Stimulated activated CD8-positive, alpha-beta memory T cell treated with anti-CD3 and anti-CD28 coated beads, Interleukin-15, amount 100 ng/mL, for 1 hour (primary cell): ENCODE measurements around the gene TBCCD1.
A peak's percentile ranks its signal among the peaks of the same experiment; 100 is the strongest.

Experiments used
- DNase-seq: peaks from one replicate; pipeline ENCODE4 v3.0.0-alpha.2; 2020; ENCODE audit warnings: low read depth

Gene TBCCD1, protein sequence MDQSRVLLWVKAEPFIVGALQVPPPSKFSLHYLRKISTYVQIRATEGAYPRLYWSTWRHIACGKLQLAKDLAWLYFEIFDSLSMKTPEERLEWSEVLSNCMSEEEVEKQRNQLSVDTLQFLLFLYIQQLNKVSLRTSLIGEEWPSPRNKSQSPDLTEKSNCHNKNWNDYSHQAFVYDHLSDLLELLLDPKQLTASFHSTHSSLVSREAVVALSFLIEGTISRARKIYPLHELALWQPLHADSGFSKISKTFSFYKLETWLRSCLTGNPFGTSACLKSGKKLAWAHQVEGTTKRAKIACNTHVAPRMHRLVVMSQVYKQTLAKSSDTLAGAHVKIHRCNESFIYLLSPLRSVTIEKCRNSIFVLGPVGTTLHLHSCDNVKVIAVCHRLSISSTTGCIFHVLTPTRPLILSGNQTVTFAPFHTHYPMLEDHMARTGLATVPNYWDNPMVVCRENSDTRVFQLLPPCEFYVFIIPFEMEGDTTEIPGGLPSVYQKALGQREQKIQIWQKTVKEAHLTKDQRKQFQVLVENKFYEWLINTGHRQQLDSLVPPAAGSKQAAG

DNA sequence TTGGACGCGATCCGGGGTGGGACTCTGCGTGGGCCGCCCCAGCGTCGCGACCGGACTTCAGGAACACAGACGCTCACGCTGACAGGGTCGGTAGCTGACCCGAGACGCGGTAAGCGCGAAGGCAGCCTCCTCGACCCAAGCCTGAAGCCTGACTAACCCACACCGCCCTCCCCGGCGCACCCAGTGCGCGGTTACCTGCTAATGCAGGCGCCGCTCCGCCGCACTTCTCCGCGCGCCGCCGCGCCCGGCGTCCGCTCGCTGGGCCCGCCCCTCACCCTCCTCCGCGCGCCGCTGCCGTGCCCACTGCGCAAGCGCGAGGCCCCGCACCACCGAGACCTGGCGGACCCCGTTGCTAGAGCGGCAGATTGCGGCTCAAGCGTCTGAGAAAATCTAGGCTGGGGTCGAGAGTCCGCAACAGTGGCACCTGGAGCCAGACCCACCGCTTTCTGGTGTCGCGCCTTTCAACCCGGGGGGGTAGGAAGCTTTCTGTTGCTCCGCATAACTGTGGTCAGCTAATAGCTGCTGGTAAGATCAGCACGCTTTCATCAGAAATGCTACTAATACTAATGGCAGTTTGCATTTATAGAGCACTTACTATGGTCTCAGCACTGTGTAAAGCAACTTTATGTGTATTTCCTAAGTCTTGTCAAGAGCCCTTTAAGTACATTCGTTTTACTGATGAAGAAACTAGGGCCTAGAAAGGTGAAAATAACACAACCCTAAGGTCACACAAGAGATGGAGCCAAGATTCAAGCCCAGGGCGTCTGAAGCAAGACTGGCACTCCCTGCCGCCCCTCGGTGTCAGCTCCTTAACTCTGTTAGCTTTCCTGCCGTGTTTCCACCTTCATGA lies at the start of gene TBCCD1:
TBCCD1 (minus strand) TSS at position 268 of the 850 bp plus-strand sequence. CDS start 3,010 bp downstream, outside the sequence.
- peak; percentile 92 for DNase-seq

GRCh38 chr3:186616299-186616617 lies 49.1 kb upstream of the TBCCD1 start:
- no peak for DNase-seq

GRCh38 chr3:186614597-186615483 lies 47.7 kb upstream of the TBCCD1 start:
- peak; percentile 66 for DNase-seq

DNA sequence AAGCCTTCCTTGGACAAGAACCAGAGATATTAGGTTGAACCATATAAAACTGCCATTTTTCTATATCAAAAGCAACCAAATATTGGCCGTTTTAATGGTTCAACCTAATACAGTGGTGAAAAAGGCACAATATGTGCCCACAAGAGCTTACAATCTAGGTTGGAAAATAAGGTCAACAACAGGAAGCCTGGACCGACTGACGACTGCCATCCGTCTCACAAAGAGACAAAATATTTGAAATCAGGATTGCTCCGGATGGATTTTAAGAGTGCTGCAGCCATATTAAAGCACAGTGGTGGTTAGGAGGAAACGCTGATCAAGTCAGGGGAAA lies 47.1 kb upstream of the TBCCD1 start:
- no peak for DNase-seq

DNA sequence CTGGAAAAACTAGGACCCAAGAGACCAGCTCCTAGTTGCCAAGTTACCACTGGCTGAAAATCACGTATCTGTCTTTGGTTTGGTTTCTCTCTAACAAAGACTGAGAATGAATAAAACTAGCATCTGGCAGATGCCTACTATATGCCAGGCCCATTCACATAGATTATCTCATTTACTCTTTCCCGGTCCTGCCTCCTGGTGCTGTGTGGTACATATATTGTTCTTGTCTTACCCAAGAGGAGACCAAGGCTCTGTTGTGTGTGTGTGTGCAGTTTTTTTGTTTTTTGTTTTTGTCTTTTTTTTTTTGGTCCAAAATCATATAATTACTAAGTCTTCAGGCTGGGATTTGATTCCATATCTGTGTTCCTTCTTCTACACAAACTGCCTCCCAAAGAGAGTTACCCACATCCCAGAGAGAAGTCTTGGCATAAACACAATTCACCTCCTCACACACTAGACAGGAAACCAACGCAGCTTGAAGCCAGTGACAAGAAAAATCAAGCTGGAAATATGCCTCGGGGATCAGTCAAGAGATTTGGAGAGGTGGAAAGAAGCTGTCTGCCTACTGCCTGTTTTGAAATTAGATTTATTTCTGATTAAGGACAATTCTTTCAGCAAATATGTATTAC lies 46.6 kb upstream of the TBCCD1 start:
- DNase-seq: no peak

DNA sequence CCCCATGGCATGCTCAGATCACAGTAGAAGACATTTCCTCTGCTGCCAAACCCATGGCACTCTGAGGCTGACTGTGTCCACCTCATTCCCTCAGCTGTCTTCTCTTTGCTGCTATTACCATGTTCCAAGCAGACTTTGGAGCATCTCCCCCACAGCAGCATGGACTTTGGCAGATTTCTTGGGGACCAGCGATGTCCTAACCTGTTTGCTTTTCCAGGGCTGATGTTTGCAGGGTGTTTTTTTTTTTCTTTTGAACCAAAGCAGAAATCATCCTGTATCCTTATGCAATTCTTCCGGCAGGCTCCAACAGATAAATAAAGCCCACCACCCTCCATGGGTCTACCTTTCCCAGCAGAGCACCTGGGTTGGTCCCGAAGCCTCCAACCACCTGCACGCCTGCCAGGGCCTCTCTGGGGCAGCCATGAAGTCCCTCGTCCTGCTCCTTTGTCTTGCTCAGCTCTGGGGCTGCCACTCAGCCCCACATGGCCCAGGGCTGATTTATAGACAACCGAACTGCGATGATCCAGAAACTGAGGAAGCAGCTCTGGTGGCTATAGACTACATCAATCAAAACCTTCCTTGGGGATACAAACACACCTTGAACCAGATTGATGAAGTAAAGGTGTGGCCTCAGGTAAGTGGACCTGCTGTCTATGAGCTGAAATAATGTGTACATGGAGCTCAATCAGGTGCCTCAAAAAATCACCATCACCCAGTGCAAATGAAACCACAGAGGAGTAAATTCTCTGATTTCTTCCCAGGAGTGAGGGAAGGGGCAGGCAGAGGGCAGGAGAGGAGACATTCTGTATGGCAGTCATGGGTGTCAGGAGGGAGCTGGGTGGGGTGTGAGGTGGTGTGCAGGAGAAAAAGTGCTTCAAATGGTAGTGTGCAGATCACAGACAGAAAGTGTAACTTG lies 45.8 kb upstream of the TBCCD1 start, which contains the start of gene AHSG:
AHSG (plus strand) TSS at position 340 of the 916 bp plus-strand sequence; CDS start at position 422, 82 bp downstream.
- DNase-seq: no peak

DNA sequence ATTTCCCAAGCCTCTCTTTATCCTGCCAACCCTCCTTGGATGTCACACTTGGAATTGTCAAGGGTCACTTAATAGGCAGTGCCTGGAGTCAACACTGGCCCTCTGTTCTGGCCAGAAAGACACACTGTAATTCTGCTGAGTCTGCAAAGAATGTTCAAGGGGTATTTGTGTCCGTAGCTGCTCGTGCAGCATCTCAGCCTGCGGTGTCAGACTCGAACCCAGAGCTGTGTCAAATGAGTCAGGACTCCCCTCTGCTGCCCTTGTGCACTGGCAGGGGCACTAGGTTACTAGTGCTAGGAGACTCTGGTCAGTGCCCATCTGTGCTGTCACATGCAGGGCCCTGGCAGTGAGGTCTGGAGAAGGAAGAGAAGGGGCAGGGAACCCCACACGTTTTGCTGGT lies 44.9 kb upstream of the TBCCD1 start:
- DNase-seq: no peak

DNA sequence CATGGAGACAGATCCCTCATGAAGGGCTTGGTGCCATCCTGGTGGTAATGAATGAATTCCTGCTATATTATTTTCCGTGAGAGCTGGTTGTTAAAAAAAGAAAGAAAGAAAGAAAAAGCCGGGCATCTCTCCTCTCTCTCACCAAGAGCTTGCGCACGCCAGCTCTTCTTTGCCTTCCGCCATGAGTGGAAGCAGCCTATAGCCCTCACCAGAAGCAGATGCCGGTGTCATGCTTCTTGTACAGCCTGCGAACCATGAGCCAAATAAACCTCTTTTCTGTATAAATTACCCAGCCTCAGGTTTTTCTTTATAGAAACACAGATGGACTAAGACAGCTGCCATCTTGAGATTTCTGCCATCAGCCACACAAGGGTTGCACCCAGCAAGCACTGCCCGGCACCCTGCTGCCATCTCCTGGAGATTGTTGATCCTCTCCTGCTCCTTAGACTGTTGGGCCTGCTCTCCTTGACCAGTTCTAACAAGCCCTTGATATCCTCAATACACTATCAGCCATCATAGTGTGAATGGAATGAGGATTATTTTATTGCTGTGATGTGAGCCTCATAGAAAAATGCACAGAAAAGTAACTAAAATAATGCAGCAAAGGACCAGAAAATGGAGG lies 42.2 kb upstream of the TBCCD1 start:
- no peak for DNase-seq

DNA sequence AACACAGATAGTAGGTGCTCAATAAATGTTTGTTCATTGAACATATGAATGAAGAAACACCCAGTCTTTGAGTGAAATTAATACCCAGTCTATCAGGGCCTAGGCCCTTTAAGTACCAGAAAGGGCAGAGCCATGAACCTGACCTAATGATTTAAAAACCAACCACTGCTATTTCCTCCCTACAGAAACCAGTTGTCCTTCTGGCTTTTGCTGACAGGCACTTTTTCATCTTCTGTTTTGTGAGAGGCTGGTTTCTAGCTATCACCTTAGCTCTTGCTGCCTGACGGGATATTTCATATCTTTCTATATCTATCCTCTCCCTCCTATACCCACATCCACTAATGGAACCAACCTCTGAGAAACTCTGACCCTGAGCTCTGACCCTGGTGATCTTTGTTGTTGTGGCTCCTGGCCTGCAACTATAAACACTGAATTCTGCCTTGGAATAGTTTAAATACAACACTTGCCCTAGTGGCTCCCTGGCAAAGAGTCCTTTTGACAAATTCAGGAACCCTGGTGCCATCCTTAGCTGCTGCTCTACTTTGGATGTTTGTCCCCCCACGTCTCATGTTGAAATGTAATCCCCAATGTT lies 41.6 kb upstream of the TBCCD1 start:
- DNase-seq: no peak

- no peak for DNase-seq
Observed at GRCh38 chr3:186605561-186606545, 38.7 kb upstream of the TBCCD1 start.

DNA sequence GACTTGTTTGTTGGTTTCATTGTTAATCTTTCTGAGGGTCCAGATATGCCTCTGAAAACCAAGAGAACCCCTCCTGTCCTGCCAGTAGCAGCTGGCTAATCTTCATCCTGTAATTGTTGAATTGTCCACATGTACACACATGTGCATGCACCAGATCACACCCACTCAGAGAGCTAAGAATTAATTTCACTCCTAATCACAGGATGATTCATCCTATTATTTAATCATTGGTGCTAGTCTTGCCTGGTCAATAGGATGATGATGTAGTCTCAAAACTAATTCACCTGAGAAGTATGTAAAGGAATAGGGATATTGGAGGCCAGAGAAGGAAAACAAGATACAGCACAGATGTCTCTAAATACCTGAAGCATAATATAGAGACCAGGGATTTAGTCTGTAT lies 37.9 kb upstream of the TBCCD1 start:
- DNase-seq: no peak

GRCh38 chr3:186603159-186603558 lies 36.0 kb upstream of the TBCCD1 start:
- no peak for DNase-seq

GRCh38 chr3:186600896-186601295 lies 33.8 kb upstream of the TBCCD1 start:
- no peak for DNase-seq

- no peak for DNase-seq
Observed at GRCh38 chr3:186599785-186600166, 32.6 kb upstream of the TBCCD1 start.

- no peak for DNase-seq
Observed at GRCh38 chr3:186599142-186599784, 32.1 kb upstream of the TBCCD1 start.

- no peak for DNase-seq
Observed at GRCh38 chr3:186598794-186599141, 31.6 kb upstream of the TBCCD1 start.

GRCh38 chr3:186598108-186598784 lies 31.1 kb upstream of the TBCCD1 start:
- no peak for DNase-seq
